Measurements from ENCODE around the gene LRRC18. TPM values are rescaled to one million over a fixed set of nuclear protein-coding genes. Genes with fewer than 3 reads are reported as not detected.

Gene LRRC18
- total and polyA plus RNA-seq, 9 of the 15 experiments (the other 6 are each of a cell fraction or from before 2014, with no cell fraction given), result not detected

GRCh38 chr10:48981310-48981907, 41.8 kb upstream of the LRRC18 start (continued):
- TF ChIP-seq MTA3 (IDR thresholded peaks at IDR 0.05; ENCODE audit: borderline replicate concordance), result no peak
- 0 out of 2 replicates have a peak, but pooled peaks have one; percentile 43 for TF ChIP-seq GABPB1 (CRISPR knock-in tag; IDR thresholded peaks at IDR 0.05)
- TF ChIP-seq ARID2 (IDR thresholded peaks at IDR 0.05), result peak; percentile 75; the same call in 1 of the 2 replicates
- TF ChIP-seq ESRRA (IDR thresholded peaks at IDR 0.05; ENCODE audit: borderline replicate concordance, low read depth), result peak; percentile 19; the same call in 1 of the 2 replicates
- TF ChIP-seq BHLHE40 (IDR thresholded peaks at IDR 0.05; ENCODE audit: low read length), result peak; percentile 26; the same call in 1 of the 2 replicates
- no peak for TF ChIP-seq MBD2 (IDR thresholded peaks at IDR 0.05; ENCODE audit: borderline replicate concordance, low read depth)
- no peak for TF ChIP-seq CUX1 (CRISPR knock-in tag; IDR thresholded peaks at IDR 0.05)
- TF ChIP-seq HCFC1 (IDR thresholded peaks at IDR 0.05; ENCODE audit: low read depth, low read length), result 0 out of 2 replicates have a peak, but pooled peaks have one; percentile 18
- peak; percentile 66; the same call in 1 of the 2 replicates for TF ChIP-seq CC2D1A (IDR thresholded peaks at IDR 0.05)
- TF ChIP-seq L3MBTL2 (IDR thresholded peaks at IDR 0.05), result 0 out of 2 replicates have a peak, but pooled peaks have one; percentile 25
- TF ChIP-seq ZFP36 (IDR thresholded peaks at IDR 0.05; ENCODE audit: low read depth, low read length, partially characterized antibody), result peak; percentile 34
- TF ChIP-seq SMAD1 (IDR thresholded peaks at IDR 0.05; ENCODE audit: low read depth, low read length, partially characterized antibody), result no peak
- no peak for TF ChIP-seq ZNF282 (CRISPR knock-in tag; IDR thresholded peaks at IDR 0.05)
- no peak for TF ChIP-seq KAT7 (CRISPR knock-in tag; IDR thresholded peaks at IDR 0.05; ENCODE audit: borderline replicate concordance)
- TF ChIP-seq NR3C1 (CRISPR knock-in tag; IDR thresholded peaks at IDR 0.05), result no peak
- TF ChIP-seq CBFB (CRISPR knock-in tag; IDR thresholded peaks at IDR 0.05), result peak; percentile 58; the same call in 1 of the 2 replicates
- TF ChIP-seq RAD21 (CRISPR knock-in tag; conservative IDR thresholded peaks at IDR 0.05 in 1 of 2, IDR thresholded peaks at IDR 0.05 in 1 of 2), result peak; percentile 90 to 93
- TF ChIP-seq KDM5B (IDR thresholded peaks at IDR 0.05; ENCODE audit: insufficient replicate concordance, low read depth, low read length), result no peak
- 0 out of 2 replicates have a peak, but pooled peaks have one; percentile 48 for TF ChIP-seq XRCC5 (IDR thresholded peaks at IDR 0.05; ENCODE audit: low read depth, low read length)
- no peak for TF ChIP-seq POLR2B (IDR thresholded peaks at IDR 0.05; ENCODE audit: low read depth, partially characterized antibody)
- TF ChIP-seq NFIC (IDR thresholded peaks at IDR 0.05), result no peak
- no peak for TF ChIP-seq SPI1 (IDR thresholded peaks at IDR 0.05; ENCODE audit: borderline replicate concordance, low read depth, low read length)
- TF ChIP-seq U2AF2 (optimal IDR thresholded peaks at IDR 0.05; ENCODE audit: low read depth, low read length), result no peak

Measured in K562 (cell line).